Kidney tubule cell (primary cell): Measurements from ENCODE around the gene SCUBE3.

Experiments used
- DNase-seq: peaks from one replicate; pipeline ENCODE4 v3.0.0-alpha.2; 2018; ENCODE audit warnings: low spot score

SCUBE3 gene

GRCh38 chr6:35272005-35272404 is 58.2 kb downstream of the SCUBE3 start:
- no peak for DNase-seq

- DNase-seq: no peak
Observed at GRCh38 chr6:35273822-35274559, 60.2 kb downstream of the SCUBE3 start.

- no peak for DNase-seq
Observed at GRCh38 chr6:35275744-35276260, 62.0 kb downstream of the SCUBE3 start.

GRCh38 chr6:35278708-35279107 is 65.0 kb downstream of the SCUBE3 start:
- DNase-seq: no peak

GRCh38 chr6:35280903-35281302 is 67.1 kb downstream of the SCUBE3 start:
- DNase-seq: peak; percentile 57

- no peak for DNase-seq
Observed at GRCh38 chr6:35282472-35282871, 68.7 kb downstream of the SCUBE3 start.

GRCh38 chr6:35283361-35283760 is 69.6 kb downstream of the SCUBE3 start:
- no peak for DNase-seq

- DNase-seq: no peak
Observed at GRCh38 chr6:35287671-35288396, 74.1 kb downstream of the SCUBE3 start.

GRCh38 chr6:35288834-35289233 is 75.1 kb downstream of the SCUBE3 start:
- DNase-seq: no peak

GRCh38 chr6:35291491-35291890 is 77.7 kb downstream of the SCUBE3 start:
- DNase-seq: no peak

GRCh38 chr6:35292494-35292893 is 78.7 kb downstream of the SCUBE3 start:
- no peak for DNase-seq

- no peak for DNase-seq
Observed at GRCh38 chr6:35293681-35294080, 79.9 kb downstream of the SCUBE3 start.

GRCh38 chr6:35294308-35294945 is 80.7 kb downstream of the SCUBE3 start:
- DNase-seq: peak; percentile 66

GRCh38 chr6:35295036-35295435 is 81.3 kb downstream of the SCUBE3 start:
- DNase-seq: no peak

- no peak for DNase-seq
Observed at GRCh38 chr6:35295521-35296315, 82.0 kb downstream of the SCUBE3 start.

- DNase-seq: no peak
Observed at GRCh38 chr6:35296931-35297600, 83.3 kb downstream of the SCUBE3 start.

- DNase-seq: peak; percentile 70
Observed at GRCh38 chr6:35297601-35298481, 84.1 kb downstream of the SCUBE3 start, which contains the start of gene DEF6. DEF6 (plus strand) TSS chr6:35297818; CDS start chr6:35297857, 39 bp downstream.

GRCh38 chr6:35298625-35299140 is 84.9 kb downstream of the SCUBE3 start:
- DNase-seq: no peak

- DNase-seq: no peak
Observed at GRCh38 chr6:35299674-35300073, 85.9 kb downstream of the SCUBE3 start.

- no peak for DNase-seq
Observed at GRCh38 chr6:35300848-35301247, 87.1 kb downstream of the SCUBE3 start.
